ENCODE results near the gene RANGAP1. TPM values are rescaled to one million over a fixed set of nuclear protein-coding genes. Genes with fewer than 3 reads are reported as not detected.

RANGAP1 gene, protein sequence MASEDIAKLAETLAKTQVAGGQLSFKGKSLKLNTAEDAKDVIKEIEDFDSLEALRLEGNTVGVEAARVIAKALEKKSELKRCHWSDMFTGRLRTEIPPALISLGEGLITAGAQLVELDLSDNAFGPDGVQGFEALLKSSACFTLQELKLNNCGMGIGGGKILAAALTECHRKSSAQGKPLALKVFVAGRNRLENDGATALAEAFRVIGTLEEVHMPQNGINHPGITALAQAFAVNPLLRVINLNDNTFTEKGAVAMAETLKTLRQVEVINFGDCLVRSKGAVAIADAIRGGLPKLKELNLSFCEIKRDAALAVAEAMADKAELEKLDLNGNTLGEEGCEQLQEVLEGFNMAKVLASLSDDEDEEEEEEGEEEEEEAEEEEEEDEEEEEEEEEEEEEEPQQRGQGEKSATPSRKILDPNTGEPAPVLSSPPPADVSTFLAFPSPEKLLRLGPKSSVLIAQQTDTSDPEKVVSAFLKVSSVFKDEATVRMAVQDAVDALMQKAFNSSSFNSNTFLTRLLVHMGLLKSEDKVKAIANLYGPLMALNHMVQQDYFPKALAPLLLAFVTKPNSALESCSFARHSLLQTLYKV
- 10 to 100 TPM; 31.9 to 48.8 (median 40.8) TPM for total RNA-seq
- polyA plus RNA-seq, result 10 to 100 TPM; 26.2 to 51.8 (median 51.3) TPM
- long read RNA-seq, donor 1, full-length matches to known transcripts, result 50 of 75 reads
- long read RNA-seq, donor 1, partial matches to known transcripts, result 14 of 75 reads
- long read RNA-seq, donor 1, other reads (novel, unspliced or antisense), result 11 of 75 reads
- long read RNA-seq, donor 2, full-length matches to known transcripts, result 56 of 95 reads
- long read RNA-seq, donor 2, partial matches to known transcripts, result 13 of 95 reads
- long read RNA-seq, donor 2, other reads (novel, unspliced or antisense), result 26 of 95 reads

DNA sequence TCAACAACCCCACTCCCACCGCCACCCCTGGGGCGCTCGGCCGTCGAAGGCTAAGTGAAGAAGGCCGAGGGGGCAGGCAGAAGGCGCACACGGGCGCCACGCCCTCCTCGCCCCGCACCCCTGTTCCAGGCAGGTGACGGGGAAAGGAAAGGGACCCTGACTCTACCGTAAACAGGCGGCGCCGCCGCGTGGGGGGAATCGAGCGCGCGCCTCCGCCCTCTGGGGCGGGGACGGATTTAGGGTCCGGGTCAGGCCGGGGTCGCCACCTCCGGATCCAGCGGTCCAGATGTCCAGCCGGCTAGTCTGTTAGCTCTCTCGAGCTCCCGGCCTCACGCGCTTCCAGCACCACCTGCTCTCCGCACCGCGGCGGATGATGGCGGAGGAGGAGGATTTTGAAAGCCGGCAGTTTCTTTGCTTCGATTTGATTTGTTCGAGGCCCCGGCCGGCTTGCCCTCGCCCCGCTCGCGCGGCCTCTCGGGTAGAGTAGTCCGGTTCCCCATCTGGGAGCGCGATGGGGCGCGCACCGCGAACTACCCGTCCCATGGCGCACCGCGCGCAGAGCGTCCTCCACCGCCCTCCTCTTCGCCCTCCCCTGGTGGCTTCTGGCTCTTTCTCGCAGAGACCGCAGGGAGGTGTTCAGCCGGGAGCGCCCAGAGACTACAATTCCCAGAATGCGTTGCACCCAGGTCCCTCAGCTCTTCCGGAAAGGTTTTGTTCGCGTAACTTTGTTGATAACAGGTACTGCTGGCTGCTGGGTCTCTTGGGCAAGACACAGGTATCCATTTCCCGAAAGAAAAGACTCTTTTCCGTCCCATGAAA lies at the start of gene RANGAP1:
Gene RANGAP1, minus strand, starts transcription at position 368 of the 819 bp plus-strand sequence. CDS start 5,143 bp downstream, outside the sequence.
- TF ChIP-seq, protein P1, sequence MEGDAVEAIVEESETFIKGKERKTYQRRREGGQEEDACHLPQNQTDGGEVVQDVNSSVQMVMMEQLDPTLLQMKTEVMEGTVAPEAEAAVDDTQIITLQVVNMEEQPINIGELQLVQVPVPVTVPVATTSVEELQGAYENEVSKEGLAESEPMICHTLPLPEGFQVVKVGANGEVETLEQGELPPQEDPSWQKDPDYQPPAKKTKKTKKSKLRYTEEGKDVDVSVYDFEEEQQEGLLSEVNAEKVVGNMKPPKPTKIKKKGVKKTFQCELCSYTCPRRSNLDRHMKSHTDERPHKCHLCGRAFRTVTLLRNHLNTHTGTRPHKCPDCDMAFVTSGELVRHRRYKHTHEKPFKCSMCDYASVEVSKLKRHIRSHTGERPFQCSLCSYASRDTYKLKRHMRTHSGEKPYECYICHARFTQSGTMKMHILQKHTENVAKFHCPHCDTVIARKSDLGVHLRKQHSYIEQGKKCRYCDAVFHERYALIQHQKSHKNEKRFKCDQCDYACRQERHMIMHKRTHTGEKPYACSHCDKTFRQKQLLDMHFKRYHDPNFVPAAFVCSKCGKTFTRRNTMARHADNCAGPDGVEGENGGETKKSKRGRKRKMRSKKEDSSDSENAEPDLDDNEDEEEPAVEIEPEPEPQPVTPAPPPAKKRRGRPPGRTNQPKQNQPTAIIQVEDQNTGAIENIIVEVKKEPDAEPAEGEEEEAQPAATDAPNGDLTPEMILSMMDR (IDR thresholded peaks at IDR 0.05), result peak; percentile 19
- intact Hi-C loops (cut with DNase I), result no loop called here
- Histone ChIP-seq H3K27me3 (ENCODE audit: insufficient read depth in 3 of 3, low read length in 2 of 3) (no peaks in the 10 kb centered on the region), H3K4me1 (peaks cover 8% of the 10 kb centered on the region), H3K27ac (peak within 1 kb of the TSS; percentile 91), H3K9me3 (no peaks in the 10 kb centered on the region), H3K4me3 (peak within 1 kb of the TSS; percentile 88), H3K36me3 (ENCODE audit: insufficient read depth in 1 of 2, low read depth in 1 of 2) (peaks cover 0 to 39% of the 10 kb centered on the region in 2 donors)
- DNase-seq (peak; percentile 98 to 99), ATAC-seq (peak; percentile 98 to 99 (median 98))
- 0 to 1% (median 0%) methylated on average over 61 to 77 of the region's 77 CpGs for WGBS, 3 donors

DNA sequence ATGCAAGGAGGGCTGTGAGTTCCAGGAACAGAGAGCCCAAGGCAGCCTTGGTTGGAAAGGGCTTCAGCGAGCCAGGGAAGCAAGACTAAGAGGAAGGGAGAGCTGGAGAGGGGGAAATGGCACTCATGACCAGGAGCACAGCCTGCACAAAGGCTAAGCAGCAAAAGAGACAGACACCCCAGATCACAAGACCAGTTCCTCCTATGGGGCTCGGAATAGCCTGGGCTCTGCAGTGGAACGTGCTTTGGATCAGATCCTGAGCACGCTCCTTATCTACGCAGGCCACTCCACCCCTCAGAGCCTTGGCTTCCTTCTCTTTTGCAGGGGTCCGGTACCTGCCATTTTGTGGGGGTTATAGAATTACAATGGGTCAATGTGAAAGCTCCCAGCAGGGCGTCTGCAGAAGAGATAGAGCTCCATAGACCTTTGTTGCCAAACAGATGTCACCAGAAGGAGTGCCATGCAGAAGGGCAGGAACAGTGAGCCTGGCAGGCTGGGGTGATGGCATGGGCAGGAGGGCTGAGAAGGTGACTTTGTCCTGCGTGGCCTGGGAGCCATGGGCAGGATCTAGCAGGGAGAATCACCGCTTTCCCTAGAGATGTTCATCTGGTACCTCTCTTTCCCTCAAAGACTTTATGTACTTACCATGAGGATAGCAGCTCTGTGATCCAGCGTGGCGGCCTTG lies 49.1 kb upstream of the RANGAP1 start:
- Histone ChIP-seq H3K27ac (no peak overlapping the region), H3K4me1 (peaks cover 4% of the 10 kb centered on the region), H3K36me3 (ENCODE audit: insufficient read depth in 1 of 2, low read depth in 1 of 2) (peaks cover 0 to 81% of the 10 kb centered on the region in 2 donors), H3K27me3 (ENCODE audit: insufficient read depth in 3 of 3, low read length in 2 of 3) (no peaks in the 10 kb centered on the region), H3K9me3 (no peaks in the 10 kb centered on the region), H3K4me3 (no peak overlapping the region)
- intact Hi-C loops (cut with DNase I), result loop anchor here in 1 of 2 donors (2.0 kb wide), 1 partner anchor 30 kb away; no protein-coding TSS in a partner anchor
- TF ChIP-seq, protein P1 (IDR thresholded peaks at IDR 0.05), result no peak
- ATAC-seq, result peak in 2 of 4 donors; percentile 36 to 48
- DNase-seq, result no peak
- 90 to 91% (median 91%) methylated on average over 11 of the region's 11 CpGs for WGBS, 3 donors

DNA sequence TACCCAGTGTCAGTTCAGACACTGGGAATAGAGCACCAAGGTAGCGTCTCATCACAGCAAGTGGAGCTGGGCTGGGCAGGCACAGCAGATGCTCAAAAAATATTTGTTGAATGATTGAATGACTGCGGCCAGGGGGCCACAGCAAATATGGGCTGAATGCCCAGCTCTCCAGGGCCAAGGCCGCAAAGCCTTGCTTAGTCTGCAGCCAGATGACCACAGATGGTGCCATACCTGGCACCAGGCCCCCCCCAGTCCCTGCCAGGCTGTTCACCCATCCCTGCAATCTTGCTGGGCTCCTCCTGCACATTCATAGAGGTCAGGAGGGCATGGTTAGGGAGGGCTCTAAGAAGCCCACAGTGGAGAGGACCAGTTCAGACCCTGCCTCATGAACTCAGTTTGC lies 48.2 kb upstream of the RANGAP1 start:
- TF ChIP-seq, protein P1 (IDR thresholded peaks at IDR 0.05), result no peak
- no peaks in the 10 kb centered on the region for H3K27me3 ChIP-seq (ENCODE audit: insufficient read depth in 3 of 3, low read length in 2 of 3)
- ATAC-seq (peak; percentile 62 to 79 (median 74)), DNase-seq (peak in 1 of 2 donors; percentile 37)
- intact Hi-C loops (cut with DNase I), result loop anchor here in 1 of 2 donors (2.0 kb wide), 1 partner anchor 31 kb away; no protein-coding TSS in a partner anchor
- H3K4me3 ChIP-seq, result no peak overlapping the region
- peaks cover 0 to 81% of the 10 kb centered on the region in 2 donors for H3K36me3 ChIP-seq (ENCODE audit: insufficient read depth in 1 of 2, low read depth in 1 of 2)
- no peaks in the 10 kb centered on the region for H3K9me3 ChIP-seq
- peaks cover 4% of the 10 kb centered on the region for H3K4me1 ChIP-seq
- 30 to 41% (median 34%) methylated on average over 3 of the region's 3 CpGs for WGBS, 3 donors
- no peak overlapping the region for H3K27ac ChIP-seq

DNA sequence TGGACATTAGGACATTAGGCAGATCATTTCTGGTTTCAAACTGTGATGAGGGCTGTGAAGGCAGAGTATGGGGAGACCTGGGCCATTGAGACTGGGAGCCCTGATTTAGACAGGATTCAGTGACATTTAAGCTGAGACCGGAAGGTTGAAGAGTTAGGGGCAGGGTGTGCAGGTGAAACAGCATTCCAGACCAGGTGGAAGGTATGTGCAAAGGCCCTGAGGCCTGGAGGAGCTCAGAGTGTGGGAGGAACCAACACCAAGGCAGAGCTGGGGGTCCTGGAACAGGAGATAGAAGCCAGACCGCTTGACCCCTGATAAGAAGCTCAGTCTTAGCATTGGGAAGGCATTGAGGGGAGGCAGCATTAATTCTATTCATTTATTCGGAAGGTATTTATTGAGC lies 47.8 kb upstream of the RANGAP1 start:
- intact Hi-C loops (cut with DNase I), result loop anchor here in 1 of 2 donors (2.0 kb wide), 1 partner anchor 31 kb away; no protein-coding TSS in a partner anchor

More for the DNA sequence above, 47.8 kb upstream of the RANGAP1 start:
- ATAC-seq (no peak), DNase-seq (no peak)
- Histone ChIP-seq H3K27ac (no peak overlapping the region), H3K4me1 (peaks cover 4% of the 10 kb centered on the region), H3K4me3 (no peak overlapping the region), H3K9me3 (no peaks in the 10 kb centered on the region), H3K27me3 (ENCODE audit: insufficient read depth in 3 of 3, low read length in 2 of 3) (no peaks in the 10 kb centered on the region), H3K36me3 (ENCODE audit: insufficient read depth in 1 of 2, low read depth in 1 of 2) (peaks cover 0 to 81% of the 10 kb centered on the region in 2 donors)
- WGBS, 3 donors, result 83 to 93% (median 87%) methylated on average over 3 of the region's 3 CpGs
- TF ChIP-seq, protein P1 (IDR thresholded peaks at IDR 0.05), result no peak
